Measurements from ENCODE around the gene PCLO.
"Not testable (repeated sequence)": the region's sequence is repeated elsewhere in the genome, so short reads cannot be mapped to it uniquely, and the experiment has no call there.

The PCLO gene

DNA sequence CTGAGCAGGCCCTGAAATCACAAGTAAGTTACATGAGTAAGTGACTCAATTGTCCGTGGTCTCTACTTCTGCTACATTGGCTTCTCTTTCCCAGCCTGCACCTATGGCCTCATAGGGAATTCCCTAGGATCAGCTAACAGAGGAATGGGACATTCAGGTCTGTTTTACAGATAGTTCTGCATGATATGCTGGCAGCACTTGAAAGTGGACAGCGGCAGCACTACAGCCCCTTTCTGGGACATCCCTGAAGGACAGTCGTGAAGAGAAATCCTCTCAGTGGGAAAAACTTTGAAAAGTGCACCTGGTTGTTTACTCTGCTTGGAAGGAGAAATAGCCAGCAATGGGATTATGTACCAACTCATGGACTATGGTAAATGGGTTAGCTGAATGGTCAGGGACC lies 426.1 kb downstream of the PCLO start:
- no peak for DNase-seq (ENCODE audit: low read depth in 2 of 2)

DNA sequence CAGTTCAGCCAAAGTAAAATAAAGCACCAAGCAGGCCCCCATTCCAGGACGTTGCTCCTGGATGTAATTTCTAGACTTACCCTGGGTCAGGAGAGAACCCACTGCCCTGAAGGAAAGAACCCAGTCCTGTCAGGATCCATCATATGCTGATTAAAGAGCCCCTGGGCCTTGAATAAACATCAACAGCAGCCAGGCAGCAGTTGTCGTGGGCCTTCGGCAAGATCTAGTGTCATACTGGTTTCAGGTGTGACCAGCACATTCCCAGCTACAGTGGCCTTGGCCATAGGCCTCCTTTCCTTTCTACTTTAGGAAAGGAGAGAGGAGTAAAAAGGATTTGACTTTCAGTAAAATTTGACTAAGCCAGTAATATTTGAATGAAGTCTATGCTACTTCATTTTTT lies 430.0 kb downstream of the PCLO start:
- DNase-seq (ENCODE audit: low read depth in 2 of 2): no peak

DNA sequence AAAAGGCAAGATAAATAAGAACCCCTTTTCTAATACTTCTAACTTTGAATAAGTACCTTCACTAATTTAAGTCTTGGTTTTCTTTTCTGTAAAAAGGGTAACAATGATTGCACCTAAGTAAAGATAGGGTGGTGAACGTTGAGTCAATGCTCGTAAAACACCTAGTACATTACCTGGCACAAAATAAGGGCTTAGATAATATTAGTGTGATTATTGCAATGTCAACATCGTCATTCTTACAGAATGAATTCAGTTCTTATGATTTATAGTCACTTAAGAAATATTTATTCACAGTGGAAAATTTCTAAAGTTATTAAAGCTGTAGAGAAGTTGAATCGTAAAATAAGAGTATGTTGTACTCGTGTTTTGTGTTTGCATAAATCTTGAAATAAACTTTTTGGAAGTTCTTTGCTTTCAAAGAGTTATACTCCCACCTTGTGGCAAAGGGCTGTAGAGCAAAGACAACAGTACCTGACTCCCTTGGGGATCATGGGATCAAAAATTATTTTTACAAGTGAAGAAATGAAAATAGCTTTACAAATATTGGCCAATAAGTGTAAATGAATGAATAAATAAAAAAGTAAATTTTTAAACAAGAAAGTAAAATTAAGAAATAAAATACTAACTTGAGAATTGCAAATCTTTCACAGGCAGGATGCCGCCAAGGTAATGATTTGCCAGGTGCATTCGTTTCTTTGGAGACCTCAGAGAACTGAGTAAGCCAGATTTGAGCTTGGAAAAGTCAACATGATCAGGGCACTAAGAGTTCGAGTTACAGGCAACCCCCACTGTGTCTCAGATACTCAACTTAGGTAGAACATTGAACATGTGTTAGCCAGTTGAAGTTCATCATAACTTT lies 433.3 kb downstream of the PCLO start:
- no peak for DNase-seq (ENCODE audit: low read depth in 2 of 2)

DNA sequence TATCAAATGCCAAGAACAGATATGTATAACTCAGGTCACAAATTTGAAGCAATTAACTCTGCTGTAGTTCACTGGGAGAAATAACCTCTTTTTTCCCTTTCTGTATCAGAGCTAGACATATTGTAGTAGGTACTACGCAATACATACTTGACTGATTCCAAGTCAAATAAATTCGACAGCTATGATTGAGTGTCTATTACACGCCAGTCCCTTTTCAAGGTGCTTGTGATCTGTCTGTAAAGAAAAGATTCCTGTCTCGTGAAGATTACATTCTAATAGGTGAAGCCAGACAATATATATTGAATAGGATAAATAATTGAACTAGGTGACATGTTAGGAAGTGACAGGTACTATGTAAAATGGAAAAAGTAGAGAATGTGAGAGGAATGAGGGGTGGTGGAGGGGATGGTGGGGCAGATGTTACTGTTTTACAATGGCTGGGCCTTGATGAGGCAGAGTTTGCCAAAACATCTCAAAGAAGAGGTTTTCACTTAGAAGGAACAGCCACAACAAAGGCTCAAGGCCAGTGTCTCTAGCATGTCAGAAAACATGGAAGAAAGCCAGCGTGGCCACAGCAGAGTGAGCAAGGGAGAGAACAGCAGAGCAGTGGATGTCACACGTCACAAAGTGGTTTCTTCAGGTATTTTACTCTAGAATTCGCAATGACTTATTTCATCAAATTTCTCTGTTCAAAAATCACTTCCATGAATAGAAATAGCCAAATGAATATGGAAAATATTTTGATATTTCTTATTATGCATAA lies 436.5 kb downstream of the PCLO start:
- DNase-seq (ENCODE audit: low read depth in 2 of 2): no peak

DNA sequence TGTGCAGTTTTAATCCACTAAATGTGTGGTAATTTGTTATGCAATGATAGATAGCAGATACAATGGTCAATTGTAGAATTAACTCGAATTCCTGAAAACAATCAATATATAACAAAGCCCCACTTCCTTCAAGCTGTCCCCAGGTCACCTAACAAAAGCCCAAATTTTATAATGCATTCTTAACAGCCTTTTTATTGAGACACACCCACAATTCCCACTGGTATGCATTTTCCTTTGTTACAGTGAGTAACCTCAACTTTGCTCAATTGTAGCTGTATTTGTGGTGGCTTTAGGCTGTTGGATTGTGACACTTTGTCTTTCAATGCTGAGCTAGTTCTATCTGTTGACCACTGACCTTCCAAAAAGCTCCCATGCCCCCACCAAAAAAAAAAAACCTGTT lies 439.3 kb downstream of the PCLO start:
- no peak for DNase-seq (ENCODE audit: low read depth in 2 of 2)

DNA sequence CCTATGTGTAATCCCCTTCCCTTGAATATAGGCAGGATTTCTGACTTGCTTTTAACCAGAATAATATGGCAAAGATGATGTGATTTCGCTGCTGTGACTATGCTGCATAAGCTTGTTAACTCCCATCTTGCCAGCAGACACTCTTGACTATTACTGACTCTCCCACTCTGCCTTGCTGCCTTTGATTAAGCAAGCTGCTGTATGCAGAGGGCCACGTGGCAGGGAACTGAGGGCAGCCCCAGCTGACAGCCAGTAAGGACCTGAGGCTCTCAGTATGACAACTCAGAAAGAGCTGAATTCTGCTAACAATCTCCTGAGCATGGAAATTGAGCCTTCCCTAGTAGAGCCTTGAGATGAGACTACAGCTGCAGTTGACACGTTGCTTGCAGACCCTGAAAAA lies 439.7 kb downstream of the PCLO start:
- DNase-seq (ENCODE audit: low read depth in 2 of 2): no peak

DNA sequence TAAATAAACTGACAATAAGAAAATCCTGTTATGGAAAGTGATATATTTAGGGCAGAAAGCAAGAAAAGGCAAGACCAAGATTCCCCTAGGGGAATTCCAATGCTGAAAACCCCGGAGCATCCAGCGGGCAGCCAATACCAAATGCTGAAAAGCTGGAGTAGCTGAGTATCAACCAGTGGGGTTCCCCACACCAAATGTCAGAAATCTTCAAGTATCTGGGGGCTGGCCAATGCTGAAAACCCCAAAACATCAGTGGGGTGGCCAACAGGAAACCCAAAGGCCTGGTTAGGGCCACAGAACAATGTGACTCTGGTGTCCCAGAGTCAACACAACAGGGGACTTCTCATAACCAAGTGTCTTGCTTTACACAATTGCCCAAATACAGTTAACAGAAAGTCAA lies 447.3 kb downstream of the PCLO start:
- no peak for DNase-seq (ENCODE audit: low read depth in 2 of 2)

DNA sequence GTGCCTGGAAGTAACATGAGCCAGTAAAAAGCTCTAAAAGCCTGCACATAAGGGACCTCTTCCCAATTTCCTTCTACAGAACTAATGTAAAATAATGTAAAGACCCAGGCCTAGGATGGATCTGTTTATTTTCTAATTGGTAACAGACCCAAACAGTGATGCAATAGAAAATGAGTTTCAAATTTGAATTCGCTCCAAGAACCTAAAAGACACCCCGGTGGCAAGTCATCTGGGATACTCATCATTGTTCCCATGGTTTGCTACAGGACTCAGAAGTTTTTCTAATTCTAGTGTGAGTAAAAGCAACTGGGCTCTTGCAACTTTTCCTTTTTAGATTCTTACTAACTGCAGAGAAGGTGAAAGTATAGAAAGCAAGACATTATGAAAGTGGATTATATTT lies 447.8 kb downstream of the PCLO start:
- no peak for DNase-seq (ENCODE audit: low read depth in 2 of 2)

DNA sequence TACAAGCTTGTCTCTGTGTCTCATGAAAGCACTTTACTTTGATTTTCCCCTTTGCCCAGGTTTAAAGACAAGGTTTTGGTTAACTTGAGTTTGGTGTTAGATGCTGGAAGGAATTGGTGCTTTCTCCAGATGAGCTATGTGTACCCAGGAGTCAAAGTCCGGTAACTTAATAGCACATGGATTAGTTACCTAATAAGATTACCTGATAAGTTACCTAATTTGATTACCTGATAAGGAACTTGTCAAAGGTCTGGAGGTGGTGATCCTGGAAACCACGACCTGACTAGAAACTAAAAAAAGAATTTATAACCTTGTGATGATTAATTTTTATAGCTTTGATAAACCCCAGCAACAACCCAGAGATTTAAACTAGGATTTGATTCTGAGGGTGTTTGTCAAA lies 449.2 kb downstream of the PCLO start:
- no peak for DNase-seq (ENCODE audit: low read depth in 2 of 2)

DNA sequence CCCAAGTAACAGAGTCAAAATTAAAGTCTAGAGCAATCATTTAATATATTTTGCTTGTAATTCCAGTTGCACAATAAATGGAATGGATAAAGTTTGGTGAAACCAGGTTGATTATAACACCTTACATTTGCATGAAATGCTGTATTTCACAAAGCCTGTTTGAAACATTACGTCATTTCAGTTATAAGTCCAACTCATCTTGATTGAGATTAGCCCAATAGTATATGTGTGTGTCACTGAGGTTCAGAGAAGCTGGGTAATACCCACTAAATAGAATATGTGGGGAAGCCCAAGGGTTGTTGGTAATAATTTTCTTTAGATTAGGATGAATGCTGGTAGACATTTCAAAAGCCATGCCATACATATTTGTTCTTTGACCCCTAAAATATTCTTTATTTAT lies 456.3 kb downstream of the PCLO start:
- not testable (repeated sequence) for DNase-seq (ENCODE audit: low read depth in 2 of 2)

DNA sequence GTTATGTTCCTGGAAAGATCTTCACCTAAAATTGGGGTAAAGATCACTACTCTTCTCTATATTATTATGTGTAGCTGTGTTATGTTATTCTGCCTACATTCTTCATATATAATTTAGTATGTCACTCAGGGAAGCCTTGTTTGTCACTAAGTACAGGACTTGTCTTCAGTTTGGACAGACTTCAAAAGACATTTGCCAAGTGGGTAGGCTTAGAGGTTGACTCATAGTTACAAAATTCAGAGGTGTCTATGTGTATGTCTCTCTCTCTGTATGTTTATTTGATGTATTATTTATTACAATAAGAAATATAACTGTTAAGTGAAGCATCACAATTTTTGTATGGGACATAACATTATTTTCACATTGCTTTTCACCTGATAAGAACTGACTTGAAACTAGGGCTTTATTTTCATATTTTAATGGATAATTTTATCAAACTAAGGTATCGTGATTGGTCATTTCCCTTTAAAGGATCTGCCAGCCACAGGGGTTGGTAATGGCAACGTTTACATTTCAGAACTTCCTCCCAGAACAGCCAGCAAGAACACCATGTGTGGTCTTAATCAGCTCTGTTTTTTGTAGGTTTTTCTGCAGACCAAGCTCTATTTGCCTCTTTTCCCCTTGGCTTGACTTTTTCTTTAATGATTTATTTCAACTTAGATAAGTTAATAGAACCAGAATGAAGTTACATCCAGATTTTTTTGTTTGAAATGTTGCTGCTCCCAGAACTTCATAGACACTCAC lies 457.0 kb downstream of the PCLO start:
- DNase-seq (ENCODE audit: low read depth in 2 of 2): no peak

DNA sequence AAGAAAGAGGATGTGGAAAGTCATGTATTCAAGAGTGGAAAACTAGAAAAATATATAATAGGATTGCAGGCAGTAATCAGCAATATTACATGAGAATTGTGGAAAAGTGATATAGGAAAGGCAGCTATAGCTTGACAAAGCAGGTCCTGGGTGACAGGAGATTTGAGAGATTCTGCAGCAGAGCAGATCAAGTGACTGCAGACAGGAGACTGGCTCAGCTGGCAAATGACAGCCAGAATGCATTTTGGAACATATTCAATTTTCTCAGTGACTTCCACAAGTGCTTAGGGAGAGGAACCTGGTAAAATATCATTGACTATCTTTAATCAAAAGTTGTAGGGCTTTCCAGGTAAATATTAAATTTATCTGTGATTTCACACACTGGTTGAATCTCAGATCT lies 458.6 kb downstream of the PCLO start:
- DNase-seq (ENCODE audit: low read depth in 2 of 2): no peak

Measured in stimulated activated CD4-positive, alpha-beta T cell treated with anti-CD3 and anti-CD28 coated beads, Interleukin-4, amount 100 ng/mL, for 48 hours (primary cell).